Natural killer cell treated with Interleukin-12 subunit alpha and Interleukin-12 subunit beta and Interleukin-15 and Interleukin-18, amount 100 ng/mL, for 72 hours (primary cell): Measurements from ENCODE around the gene GSS. TPM values are rescaled to one million over a fixed set of nuclear protein-coding genes. Genes with fewer than 3 reads are reported as not detected.
A peak's percentile ranks its signal among the peaks of the same experiment; 100 is the strongest.

Experiments
- ATAC-seq, 2 donors: fragments of 150-1000 bp; cut with Tn5 transposase in 1 of 2; sonication (Bioruptor Pico), chemical (Tn5 transposase) in 1 of 2; 2 replicates each; pipeline ENCODE4 v1.10.0; 2021
- DNase-seq: peaks from one replicate; pipeline ENCODE4 v3.0.0; 2022; ENCODE audit warnings: low spot score
- H3K27ac Mint-ChIP-seq, 2 donors: 1 replicate in 1 of 2; 2 replicates in 1 of 2; pipeline ENCODE4 v1.8.0; 2022; ENCODE audit warnings: mixed read lengths in 2 of 2, mild to moderate bottlenecking in 1 of 2, moderate library complexity in 1 of 2
- H3K27me3 Mint-ChIP-seq, 2 donors: 1 replicate in 1 of 2; 2 replicates in 1 of 2; pipeline ENCODE4 v1.8.0; 2022; ENCODE audit warnings: mixed read lengths in 2 of 2
- H3K36me3 Mint-ChIP-seq: one replicate; pipeline ENCODE4 v1.8.0; 2022; ENCODE audit warnings: mixed read lengths
- H3K4me1 Mint-ChIP-seq, 2 donors: 1 replicate in 1 of 2; 2 replicates in 1 of 2; pipeline ENCODE4 v1.8.0; 2022; ENCODE audit warnings: low read depth in 2 of 2, mixed read lengths in 2 of 2, mild to moderate bottlenecking in 1 of 2
- H3K4me3 Mint-ChIP-seq: one replicate; pipeline ENCODE4 v1.8.0; 2022; ENCODE audit warnings: mixed read lengths
- H3K9me3 Mint-ChIP-seq: 2 replicates; pipeline ENCODE4 v1.8.0; 2022; ENCODE audit warnings: mixed read lengths
- total RNA-seq, 2 donors: library from RNA; stranded (reverse); gene quantifications; one replicate each; pipeline ENCODE4 v1.2.3, GENCODE V29; 2022

Gene GSS
- total RNA-seq, 2 donors from 2014 or later: 53.3 to 71.3 TPM

DNA sequence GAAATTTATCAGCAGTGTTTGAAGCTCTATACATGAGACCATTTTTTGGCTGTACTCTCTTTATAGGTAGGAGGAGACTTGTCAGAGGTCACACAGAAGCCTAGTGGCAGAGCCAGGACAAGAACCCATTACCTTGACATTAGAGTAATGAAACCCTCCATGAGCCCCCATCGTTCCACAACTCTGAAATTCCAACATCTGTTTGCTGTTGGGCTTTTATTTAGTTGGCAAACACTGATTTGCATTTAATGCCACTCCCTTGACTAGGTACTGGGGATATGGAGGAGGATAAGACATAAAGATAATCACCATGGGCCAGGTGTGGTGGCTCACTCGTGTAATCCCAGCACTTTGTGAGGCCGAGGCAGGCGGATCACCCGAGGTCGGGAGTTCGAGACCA lies 1.6 kb downstream of the GSS start:
- DNase-seq (peak; percentile 51), ATAC-seq (no peak)
- Mint-ChIP-seq H3K36me3 (peaks cover 12% of the 10 kb centered on the region), H3K27me3 (no peaks in the 10 kb centered on the region), H3K4me3 (no peak overlapping the region), H3K9me3 (no peaks in the 10 kb centered on the region), H3K27ac (no peak overlapping the region), H3K4me1 (peaks cover 22% of the 10 kb centered on the region in 2 donors)

DNA sequence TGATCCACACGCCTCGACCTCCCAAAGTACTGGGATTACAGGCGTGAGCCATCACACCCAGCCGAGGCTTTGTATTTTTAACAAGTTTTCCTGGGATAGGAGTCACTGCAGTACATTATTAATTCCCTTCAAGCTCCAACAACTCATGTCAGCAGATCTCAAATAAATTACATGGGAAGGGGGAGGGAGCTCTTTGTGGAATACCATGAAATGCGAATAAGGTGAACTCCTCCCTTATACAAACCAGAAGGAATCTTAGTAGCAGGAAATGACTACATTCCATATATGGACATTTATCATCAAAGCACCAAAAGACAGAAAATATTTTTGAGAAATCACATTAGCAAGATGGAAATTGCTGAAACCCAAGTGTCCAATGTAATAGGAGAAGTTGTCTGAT lies 2.9 kb downstream of the GSS start:
- Mint-ChIP-seq H3K27ac (no peak overlapping the region), H3K27me3 (no peaks in the 10 kb centered on the region), H3K4me1 (peaks cover 22% of the 10 kb centered on the region in 2 donors), H3K4me3 (no peak overlapping the region), H3K36me3 (peaks cover 12% of the 10 kb centered on the region), H3K9me3 (no peaks in the 10 kb centered on the region)
- DNase-seq: no peak
- ATAC-seq: no peak

DNA sequence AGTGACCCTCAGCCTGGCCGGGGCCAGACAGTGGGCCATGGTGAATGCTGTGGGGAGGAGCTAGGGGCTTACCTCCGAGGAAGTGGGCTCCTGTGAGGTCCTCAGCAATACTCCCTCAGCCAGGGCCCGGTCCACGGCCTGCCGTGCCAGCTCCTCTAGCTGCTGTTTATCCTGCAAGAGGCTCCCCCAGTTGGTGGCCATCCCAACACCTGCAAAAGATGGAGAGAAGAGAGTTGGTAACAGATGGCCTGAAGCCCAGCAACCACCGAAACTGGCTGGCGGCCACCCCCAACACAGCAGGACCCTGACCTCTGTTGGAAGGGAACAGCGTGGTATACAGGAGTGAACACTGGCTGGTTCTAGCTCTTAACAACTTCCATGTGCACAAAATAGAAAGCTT lies 4.0 kb downstream of the GSS start:
- no peaks in the 10 kb centered on the region for H3K9me3 Mint-ChIP-seq
- H3K4me1 Mint-ChIP-seq: peaks cover 22% of the 10 kb centered on the region in 2 donors
- no peak for DNase-seq
- peaks cover 12% of the 10 kb centered on the region for H3K36me3 Mint-ChIP-seq
- no peak overlapping the region for H3K4me3 Mint-ChIP-seq
- no peaks in the 10 kb centered on the region for H3K27me3 Mint-ChIP-seq
- ATAC-seq: no peak
- no peak overlapping the region for H3K27ac Mint-ChIP-seq

DNA sequence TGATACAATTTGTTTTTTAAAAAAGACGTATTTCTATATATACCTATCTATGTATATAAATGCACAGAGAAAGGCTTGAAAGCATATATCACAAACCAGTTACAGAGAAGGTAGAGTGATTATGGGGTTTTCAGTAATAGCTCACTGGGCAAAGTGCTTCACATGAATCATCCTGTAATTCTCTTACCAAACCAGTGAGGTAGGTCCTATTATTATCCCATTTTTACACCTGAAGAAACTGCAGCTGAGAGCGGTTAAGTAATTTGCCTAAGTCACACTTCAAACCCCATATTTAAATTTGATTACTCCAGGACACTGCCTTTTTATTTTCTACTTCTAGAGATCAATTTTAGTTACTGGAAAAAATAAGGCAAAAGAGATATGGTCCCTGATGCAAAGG lies 4.4 kb downstream of the GSS start:
- no peak overlapping the region for H3K4me3 Mint-ChIP-seq
- no peak for DNase-seq
- no peaks in the 10 kb centered on the region for H3K9me3 Mint-ChIP-seq
- ATAC-seq: no peak
- peaks cover 19% of the 10 kb centered on the region in 2 donors for H3K4me1 Mint-ChIP-seq
- peaks cover 12% of the 10 kb centered on the region for H3K36me3 Mint-ChIP-seq
- H3K27ac Mint-ChIP-seq: no peak overlapping the region
- H3K27me3 Mint-ChIP-seq: no peaks in the 10 kb centered on the region

DNA sequence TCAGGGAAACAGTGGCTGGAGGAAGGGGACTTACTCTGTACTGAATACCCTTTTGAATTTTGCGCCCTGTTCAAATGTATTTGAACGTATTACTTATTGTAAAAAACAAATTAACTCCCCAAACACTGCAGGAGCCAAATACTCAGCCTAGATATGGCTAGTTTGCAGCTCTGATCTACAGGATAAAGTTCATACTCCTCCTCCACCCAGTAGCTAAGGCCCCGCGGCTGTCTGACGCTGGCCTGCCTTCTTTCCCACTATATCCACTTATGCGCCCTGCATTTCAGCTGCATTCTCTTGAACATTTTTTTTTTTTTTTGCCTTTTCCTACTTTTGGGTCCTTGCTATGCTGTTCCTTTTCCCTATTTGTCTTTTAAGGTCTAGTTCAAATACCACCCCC lies 6.5 kb downstream of the GSS start:
- H3K27ac Mint-ChIP-seq: no peak overlapping the region
- DNase-seq: no peak
- no peaks in the 10 kb centered on the region for H3K27me3 Mint-ChIP-seq
- no peaks in the 10 kb centered on the region for H3K9me3 Mint-ChIP-seq
- peaks cover 0 to 3% of the 10 kb centered on the region in 2 donors for H3K4me1 Mint-ChIP-seq
- H3K36me3 Mint-ChIP-seq: peaks cover 12% of the 10 kb centered on the region
- H3K4me3 Mint-ChIP-seq: no peak overlapping the region
- no peak for ATAC-seq

DNA sequence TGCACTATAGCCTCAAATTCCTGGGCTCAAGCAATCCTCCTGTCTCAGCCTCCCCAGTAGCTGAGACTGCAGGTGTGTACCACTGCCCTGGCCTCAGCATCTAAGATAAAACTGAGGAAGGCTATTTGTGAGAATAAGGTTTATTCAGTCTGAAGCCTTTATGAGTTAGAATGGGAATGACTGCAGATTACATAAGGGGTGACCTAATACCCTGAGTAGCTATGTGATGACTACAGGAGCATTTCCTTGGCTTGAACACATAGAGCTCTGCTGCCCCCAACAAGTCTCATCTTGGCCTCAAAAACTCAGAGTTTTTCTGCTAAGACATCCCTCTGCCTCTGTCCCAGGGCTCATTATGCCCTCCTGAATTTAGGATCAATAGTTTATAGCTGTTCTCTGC lies 7.6 kb downstream of the GSS start:
- Mint-ChIP-seq H3K4me3 (no peak overlapping the region), H3K27ac (no peak overlapping the region), H3K36me3 (peaks cover 12% of the 10 kb centered on the region), H3K27me3 (no peaks in the 10 kb centered on the region), H3K9me3 (no peaks in the 10 kb centered on the region), H3K4me1 (peaks cover 0 to 3% of the 10 kb centered on the region in 2 donors)
- ATAC-seq: no peak
- DNase-seq: no peak

DNA sequence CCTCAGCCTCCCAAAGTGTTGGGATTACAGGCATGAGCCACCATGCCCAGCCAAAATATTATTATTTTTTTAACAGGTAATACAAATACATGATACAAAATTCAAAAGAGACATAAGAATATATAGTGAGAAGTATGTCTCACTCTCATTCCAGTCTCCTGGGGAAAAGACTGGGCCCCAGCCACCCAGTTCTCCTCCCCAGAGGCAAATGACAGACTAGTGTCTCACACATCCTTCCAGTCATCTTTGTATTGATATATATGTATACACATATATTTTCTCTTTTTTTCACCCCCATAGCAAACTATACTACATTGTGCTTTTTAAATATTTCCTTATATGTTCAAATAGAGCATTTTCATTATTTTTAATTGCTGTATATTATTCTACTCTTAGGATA lies 8.3 kb downstream of the GSS start:
- Mint-ChIP-seq H3K27me3 (no peaks in the 10 kb centered on the region), H3K27ac (no peak overlapping the region), H3K4me1 (no peaks in the 10 kb centered on the region), H3K9me3 (no peaks in the 10 kb centered on the region), H3K36me3 (peaks cover 12% of the 10 kb centered on the region), H3K4me3 (no peak overlapping the region)
- ATAC-seq: no peak
- DNase-seq: no peak

DNA sequence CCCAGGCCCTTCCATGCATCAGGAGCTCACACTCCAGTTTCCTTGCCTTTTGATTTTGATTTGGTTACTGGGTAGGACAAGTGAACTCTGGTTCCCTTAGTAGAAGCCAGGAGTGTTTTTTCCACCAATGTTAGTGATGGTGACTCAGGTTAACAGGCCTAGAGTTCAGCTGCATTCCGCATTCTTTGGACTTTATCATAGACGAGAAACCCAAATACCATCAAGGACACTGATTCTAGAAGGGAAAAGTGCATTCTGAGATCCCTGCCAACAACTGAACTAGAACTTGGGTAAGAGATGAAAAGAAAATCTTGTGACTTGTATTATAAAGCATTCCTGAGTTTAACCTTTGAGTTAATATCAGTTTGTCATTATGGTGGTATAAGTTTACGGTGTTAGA lies 8.9 kb downstream of the GSS start:
- H3K9me3 Mint-ChIP-seq: no peaks in the 10 kb centered on the region
- H3K4me3 Mint-ChIP-seq: no peak overlapping the region
- H3K36me3 Mint-ChIP-seq: peaks cover 12% of the 10 kb centered on the region

DNA sequence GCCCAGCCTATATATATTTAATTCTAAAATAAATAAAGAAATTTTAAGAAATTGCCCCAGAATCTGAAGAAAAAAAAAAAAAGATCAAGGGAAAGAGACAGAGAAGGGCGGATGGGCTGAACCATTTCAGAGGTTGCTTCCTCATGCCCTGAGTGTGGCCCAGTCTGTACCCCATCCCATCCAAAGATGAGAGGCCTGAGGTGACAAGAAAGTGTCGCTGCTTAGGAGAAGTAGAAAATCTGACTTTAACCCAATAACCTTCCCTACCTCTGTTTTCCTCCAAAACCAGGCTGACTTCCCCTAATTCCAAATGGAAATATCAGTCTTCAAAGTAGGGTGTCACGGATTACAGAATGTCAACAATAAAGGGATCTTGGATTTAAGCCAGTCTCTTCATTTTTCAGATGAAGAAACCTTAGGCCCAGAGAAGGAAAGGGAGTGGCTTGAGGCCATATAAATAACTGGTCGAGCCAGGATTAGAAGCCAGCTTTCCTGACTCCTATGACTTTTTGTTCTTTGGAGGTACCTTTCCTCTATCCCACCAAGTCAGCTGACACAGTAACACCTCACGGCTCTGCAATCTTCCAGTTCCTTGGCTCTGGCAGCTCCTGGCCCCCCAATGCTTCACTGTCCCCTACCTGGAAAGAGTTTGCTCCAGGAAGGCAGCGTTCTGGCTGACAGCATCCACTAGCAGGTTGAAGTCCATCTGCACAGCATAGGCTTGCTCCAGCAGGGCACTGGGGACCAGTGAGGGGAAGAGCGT lies 10.1 kb downstream of the GSS start:
- H3K9me3 Mint-ChIP-seq: no peaks in the 10 kb centered on the region
- no peaks in the 10 kb centered on the region for H3K27me3 Mint-ChIP-seq

More for the DNA sequence above, 8.9 kb downstream of the GSS start:
- ATAC-seq (no peak), DNase-seq (no peak)
- Mint-ChIP-seq H3K4me1 (no peaks in the 10 kb centered on the region), H3K27me3 (no peaks in the 10 kb centered on the region), H3K27ac (no peak overlapping the region)

DNA sequence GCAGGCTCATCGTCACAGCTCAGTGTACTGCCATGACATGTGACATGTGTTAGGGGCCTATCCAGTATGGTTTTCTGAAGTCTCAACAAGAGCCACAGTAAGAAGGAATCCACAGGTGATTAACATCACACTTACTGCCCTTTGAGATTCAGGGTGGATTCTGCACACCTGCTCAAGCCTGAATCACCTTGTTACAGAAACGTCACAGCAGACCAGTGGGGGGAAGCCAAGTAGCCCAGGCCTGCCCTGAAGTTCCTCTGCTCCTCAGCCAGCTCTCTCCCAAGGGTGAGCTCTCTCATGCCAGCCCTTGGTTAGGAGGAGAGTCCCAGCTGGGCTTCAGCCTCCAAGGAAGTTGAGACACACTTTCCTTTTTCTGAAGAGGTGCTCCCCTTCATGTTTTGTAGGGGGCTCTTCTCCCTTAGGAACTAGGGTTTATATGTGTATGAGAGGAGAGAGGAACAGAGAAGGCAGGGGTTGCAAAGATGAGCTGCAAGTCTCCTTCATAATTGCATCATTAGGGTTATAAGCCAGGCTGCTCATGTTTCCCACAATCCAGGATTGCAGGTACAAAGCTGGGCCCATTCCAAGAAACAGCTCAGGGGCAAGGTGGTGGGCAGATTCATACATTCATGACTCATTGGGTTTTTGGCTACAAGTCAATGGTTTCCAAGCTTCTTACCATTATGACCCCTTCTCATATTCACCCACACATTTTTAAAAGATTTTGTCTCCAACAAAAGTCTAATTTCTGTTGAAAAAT lies 11.6 kb downstream of the GSS start:
- H3K27ac Mint-ChIP-seq: no peak overlapping the region
- H3K36me3 Mint-ChIP-seq: peaks cover 5% of the 10 kb centered on the region
- ATAC-seq (no peak), DNase-seq (no peak)
- no peaks in the 10 kb centered on the region for H3K27me3 Mint-ChIP-seq
- no peaks in the 10 kb centered on the region for H3K4me1 Mint-ChIP-seq
- no peaks in the 10 kb centered on the region for H3K9me3 Mint-ChIP-seq
- H3K4me3 Mint-ChIP-seq: no peak overlapping the region

More for the DNA sequence above, 10.1 kb downstream of the GSS start:
- Mint-ChIP-seq H3K4me1 (no peaks in the 10 kb centered on the region), H3K4me3 (no peak overlapping the region), H3K27ac (no peak overlapping the region), H3K36me3 (peaks cover 16% of the 10 kb centered on the region)
- ATAC-seq (peak in 1 of 2 donors; percentile 20), DNase-seq (no peak)

DNA sequence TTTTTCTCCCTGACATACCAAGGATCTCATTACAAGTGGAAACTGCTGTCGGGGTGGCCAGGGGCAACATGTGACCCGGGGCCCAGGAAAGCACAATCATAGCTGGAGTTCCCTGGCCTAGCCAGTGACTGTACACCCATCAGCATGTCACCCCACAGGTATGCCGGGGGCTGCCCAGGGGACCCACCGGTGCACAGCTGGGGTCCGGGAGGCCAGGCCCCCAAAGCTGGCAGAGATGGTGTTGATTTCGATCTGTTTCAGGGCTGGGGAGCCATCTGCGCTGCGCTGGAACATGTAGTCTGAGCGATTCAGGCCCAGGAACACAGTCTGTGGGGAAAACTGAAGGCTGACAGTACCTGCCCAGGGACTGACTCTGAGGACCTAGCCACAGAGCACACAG lies 13.3 kb downstream of the GSS start:
- no peak overlapping the region for H3K27ac Mint-ChIP-seq
- H3K36me3 Mint-ChIP-seq: peaks cover 11% of the 10 kb centered on the region
- H3K27me3 Mint-ChIP-seq: no peaks in the 10 kb centered on the region
- no peak for DNase-seq
- no peaks in the 10 kb centered on the region for H3K4me1 Mint-ChIP-seq
- no peak overlapping the region for H3K4me3 Mint-ChIP-seq
- ATAC-seq: no peak
- H3K9me3 Mint-ChIP-seq: no peaks in the 10 kb centered on the region

DNA sequence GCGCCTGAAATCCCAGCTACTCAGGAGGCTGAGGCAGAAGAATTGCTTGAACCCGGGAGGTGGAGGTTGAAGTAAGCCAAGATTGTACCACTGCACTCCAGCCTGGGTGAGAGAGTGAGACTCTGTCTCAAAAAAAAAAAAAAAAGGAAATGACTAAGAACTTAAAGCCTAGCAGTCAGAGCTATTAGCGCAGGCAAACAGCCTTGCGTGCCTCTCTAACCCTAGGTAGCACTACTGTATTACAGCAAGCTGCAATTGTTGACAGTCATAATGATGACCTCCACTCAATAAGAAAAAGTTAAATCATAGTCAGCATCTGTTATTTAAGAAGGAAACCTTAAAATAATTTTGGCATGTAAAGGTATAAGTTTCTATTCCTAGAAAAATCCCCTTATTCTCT lies 14.4 kb downstream of the GSS start:
- ATAC-seq (no peak), DNase-seq (no peak)
- Mint-ChIP-seq H3K27ac (no peak overlapping the region), H3K9me3 (no peaks in the 10 kb centered on the region), H3K4me1 (no peaks in the 10 kb centered on the region), H3K4me3 (no peak overlapping the region), H3K27me3 (no peaks in the 10 kb centered on the region), H3K36me3 (peaks cover 19% of the 10 kb centered on the region)

DNA sequence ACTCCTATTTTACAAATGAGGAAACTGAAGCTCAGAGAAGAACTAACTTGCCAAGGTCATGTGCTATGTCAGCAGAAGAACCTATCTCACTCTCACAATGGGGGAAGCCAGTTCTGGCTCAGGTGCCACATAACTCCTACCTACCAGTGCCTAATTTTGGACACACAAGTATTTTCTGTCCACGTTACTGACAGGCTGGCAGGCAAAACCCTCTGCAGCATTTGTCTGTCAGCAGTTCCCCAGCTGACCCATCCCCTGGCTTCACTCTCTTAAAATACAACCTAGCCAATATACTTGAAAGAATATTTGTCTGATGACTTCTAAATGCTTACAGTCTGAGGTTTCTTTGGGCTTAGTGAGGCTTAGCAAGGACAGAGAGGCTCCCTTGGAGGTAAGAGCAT lies 15.5 kb downstream of the GSS start:
- ATAC-seq (no peak), DNase-seq (no peak)
- H3K27me3 Mint-ChIP-seq: no peaks in the 10 kb centered on the region
- no peaks in the 10 kb centered on the region for H3K4me1 Mint-ChIP-seq
- peaks cover 24% of the 10 kb centered on the region for H3K36me3 Mint-ChIP-seq
- no peaks in the 10 kb centered on the region for H3K9me3 Mint-ChIP-seq
- H3K27ac Mint-ChIP-seq: no peak overlapping the region
- H3K4me3 Mint-ChIP-seq: no peak overlapping the region

DNA sequence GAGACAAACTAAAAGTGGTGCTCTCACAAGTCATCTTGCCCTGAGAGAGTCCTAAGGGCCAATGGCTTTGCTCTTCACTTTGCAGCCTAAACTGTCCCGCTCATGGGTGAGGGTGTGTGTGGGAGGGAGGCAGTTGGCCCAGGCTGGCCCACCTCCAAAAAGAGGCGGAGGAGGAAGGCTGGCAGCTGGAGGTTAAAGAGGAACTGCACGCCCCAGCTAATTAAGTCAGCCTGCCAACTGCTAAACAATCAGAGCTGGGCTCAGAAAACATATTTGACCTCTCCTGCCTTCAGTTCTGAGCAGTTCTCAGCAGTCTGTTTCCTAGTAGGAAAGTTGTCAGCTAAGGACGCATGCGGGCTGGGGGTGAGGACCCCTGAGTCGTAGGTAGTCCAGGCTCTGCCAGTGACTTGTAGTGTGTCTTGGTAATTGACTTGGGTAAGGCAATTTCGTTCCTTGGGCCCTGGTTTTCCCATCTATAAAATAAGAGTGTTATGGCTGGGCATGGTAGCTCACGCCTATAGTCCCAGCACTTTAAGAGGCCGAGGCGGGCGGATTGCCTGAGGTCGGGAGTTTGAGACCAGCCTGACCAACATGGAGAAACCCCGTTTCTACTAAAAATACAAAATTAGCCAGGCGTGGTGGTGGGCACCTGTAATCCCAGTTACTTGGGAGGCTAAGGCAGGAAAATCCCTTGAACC lies 17.0 kb downstream of the GSS start:
- no peak for ATAC-seq
- Mint-ChIP-seq H3K36me3 (peaks cover 26% of the 10 kb centered on the region), H3K27me3 (no peaks in the 10 kb centered on the region), H3K27ac (no peak overlapping the region), H3K4me1 (no peaks in the 10 kb centered on the region), H3K4me3 (no peak overlapping the region), H3K9me3 (no peaks in the 10 kb centered on the region)
- DNase-seq: no peak
